GM18867 (cell line): Measurements from ENCODE around the gene SPINT1.

Source experiments
- ATAC-seq: cut with Tn5 transposase; IDR thresholded peaks from one replicate; pipeline ENCODE4 v1.9.1; 2021; ENCODE audit warnings: mild to moderate bottlenecking, moderate library complexity; ENCODE audit not compliant: unreplicated experiment

SPINT1 gene

DNA sequence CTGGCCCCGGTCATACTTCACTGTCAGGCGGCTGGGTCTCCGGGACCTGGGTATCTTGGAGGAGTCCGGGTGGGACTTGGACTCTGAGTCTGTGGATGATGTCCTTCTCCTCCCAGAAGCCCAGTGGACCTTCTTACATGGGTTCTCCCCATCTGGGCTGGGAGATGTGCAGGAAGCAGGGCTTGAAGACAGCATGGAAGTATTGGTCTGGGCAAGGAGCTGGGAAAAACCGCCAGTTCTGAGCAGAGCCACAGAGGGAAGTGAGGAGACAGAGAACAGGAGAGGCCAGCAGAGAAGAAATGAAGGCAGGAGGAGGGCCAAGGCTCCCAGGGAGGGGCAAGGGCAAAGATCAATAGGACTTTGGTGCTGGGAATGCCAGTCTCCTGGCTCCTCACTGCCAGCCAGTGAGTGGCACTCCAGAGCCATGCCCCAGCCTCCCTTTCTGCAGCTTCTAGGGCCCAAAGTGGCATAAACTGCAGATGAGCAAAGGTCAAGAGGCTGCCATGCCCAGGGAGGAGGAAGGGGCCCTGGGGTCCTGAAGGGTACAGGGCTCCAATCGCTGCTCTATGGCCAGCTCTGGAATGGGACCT, 15.3 kb upstream of the SPINT1 start, which contains the start of gene PPP1R14D:
TSS of gene PPP1R14D (minus strand) at position 262 of the 590 bp plus-strand sequence. CDS start at position 195, 67 bp downstream.
- ATAC-seq: no peak

DNA sequence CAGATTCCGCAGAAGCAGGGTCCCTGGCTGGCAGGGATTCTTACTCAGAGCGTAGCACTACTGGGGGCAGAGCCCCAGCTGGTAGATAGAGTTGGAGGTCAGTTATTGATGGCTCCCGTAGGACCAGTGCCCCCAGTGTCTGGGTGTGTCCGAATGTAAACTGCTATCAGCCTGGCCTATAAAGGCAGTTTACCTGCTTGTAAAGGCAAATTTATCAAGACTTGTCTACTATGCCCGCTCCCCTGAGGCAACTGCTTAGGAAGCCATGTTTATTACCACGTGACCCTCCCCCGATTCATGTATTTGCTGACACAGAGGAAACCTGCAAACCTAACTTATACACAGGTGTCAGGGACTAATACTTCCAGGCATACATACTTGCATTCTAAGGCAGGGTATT, 14.7 kb upstream of the SPINT1 start:
- no peak for ATAC-seq

- no peak for ATAC-seq
These were observed 13.0 kb upstream of the SPINT1 start for GRCh38 chr15:40830884-40831283.

GRCh38 chr15:40831861-40832260, 12.0 kb upstream of the SPINT1 start:
- ATAC-seq: no peak

DNA sequence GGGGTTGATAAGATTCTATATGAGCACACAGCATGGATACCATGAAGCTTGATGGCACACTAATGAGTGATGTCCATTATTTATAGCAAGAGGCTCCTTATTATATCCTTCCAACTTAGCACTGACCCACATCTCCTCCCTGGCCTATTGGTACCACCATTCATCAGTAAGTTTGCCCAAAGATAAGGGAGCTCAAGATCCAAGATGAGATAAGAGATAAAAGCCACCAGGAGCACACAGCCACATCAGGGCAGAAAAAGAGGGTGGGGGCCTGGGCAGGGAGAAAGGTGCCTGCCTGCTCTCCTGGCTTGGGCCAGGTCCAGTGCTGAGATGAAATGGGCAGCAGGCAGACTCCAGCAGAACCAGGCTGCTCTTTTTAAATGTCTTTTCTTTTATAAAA, 10.9 kb upstream of the SPINT1 start:
- ATAC-seq: no peak

- no peak for ATAC-seq
These were observed 7.8 kb upstream of the SPINT1 start for GRCh38 chr15:40836020-40836419.

DNA sequence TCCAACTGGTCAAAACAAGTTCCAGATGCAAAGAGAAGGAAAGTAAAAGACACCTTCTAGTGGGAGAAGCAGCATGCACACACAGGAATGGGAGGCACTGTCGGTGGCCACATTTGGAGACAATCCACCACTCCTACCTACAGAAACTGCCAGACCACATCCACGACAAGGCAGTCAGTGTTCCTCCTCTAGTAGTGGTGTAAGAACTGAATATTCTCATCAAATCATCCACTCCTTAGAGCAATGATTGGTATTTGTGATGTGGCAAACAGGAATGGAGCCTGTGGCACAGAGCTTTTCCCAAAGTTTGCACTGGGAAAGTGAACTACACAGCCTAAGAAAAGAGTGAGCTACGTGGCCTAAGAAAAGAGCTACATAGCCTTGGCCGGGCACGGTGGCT, 5.1 kb upstream of the SPINT1 start:
- no peak for ATAC-seq

- ATAC-seq: no peak
These were observed 2.1 kb upstream of the SPINT1 start for GRCh38 chr15:40841741-40842140.

DNA sequence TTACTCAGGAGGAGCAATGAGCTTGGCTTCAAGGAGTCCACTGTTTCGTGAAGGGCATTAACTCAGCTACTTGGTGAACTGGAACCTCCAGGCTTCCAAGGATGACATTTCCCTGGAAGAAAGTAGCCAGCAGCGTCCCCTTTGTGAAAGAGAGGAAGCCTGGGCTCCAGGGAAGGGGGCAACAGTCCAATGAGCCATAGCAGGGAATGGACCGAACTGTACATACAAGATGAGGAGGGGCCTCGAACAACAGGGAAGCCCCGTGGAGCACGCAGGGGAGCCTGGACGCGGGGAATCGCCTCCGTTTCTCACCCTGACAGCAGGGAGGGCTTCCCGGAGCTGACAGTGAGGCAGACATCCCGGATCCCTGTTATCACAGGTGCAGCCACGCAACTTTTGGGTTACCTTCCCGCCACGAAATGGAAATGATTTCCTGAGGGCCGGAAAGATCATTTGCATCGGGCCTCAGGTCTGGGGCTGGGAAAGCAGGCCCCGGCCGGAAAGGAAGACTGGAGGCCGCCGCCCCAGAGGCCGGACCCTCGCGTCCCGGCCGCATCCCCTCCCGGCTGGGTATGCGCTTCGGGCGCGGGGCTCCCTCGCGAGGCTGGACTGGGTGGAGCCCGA, 475 bp upstream of the SPINT1 start:
- no peak for ATAC-seq

GRCh38 chr15:40844696-40845030, 815 bp downstream of the SPINT1 start:
- ATAC-seq: no peak

GRCh38 chr15:40845036-40845435, 1.2 kb downstream of the SPINT1 start:
- no peak for ATAC-seq

DNA sequence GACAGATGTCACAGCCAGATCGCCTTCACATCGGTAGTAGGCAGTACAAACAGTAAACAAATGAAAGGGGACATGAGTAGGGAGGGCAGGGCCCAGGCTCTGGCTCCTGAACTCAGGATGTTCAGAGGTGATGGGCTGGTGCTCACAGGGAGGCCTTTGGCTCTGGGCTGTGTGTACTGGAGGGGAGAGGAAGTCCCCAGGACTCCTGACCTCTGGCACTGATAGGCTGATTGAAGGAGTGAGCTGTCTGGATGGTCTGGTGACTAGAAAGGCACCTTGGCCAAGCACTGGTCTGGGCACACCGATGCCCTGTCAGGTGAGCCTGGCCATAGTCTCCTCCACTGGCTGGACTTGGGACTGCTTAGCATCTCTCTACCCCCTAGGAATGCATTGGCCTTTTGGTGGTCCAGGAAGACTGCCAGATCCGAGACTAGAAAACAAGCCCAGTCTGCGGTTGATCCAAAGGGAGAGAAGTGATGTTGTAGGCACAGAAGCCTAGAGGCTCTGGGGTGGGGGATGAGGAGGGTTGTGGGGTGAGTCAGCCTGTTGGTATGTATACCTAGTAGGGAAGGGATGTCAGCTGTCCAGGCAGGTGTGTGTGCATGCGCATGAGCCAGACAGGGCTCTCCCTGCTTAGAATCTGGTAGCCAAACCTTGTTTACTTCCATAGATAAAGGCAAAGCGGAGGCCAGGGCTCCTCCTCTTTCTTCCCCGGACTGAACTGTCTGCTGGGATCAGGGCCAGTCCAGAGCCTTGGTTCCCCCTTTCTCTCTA, 1.9 kb downstream of the SPINT1 start:
- no peak for ATAC-seq

- no peak for ATAC-seq
These were observed 3.0 kb downstream of the SPINT1 start for GRCh38 chr15:40846841-40847222.

DNA sequence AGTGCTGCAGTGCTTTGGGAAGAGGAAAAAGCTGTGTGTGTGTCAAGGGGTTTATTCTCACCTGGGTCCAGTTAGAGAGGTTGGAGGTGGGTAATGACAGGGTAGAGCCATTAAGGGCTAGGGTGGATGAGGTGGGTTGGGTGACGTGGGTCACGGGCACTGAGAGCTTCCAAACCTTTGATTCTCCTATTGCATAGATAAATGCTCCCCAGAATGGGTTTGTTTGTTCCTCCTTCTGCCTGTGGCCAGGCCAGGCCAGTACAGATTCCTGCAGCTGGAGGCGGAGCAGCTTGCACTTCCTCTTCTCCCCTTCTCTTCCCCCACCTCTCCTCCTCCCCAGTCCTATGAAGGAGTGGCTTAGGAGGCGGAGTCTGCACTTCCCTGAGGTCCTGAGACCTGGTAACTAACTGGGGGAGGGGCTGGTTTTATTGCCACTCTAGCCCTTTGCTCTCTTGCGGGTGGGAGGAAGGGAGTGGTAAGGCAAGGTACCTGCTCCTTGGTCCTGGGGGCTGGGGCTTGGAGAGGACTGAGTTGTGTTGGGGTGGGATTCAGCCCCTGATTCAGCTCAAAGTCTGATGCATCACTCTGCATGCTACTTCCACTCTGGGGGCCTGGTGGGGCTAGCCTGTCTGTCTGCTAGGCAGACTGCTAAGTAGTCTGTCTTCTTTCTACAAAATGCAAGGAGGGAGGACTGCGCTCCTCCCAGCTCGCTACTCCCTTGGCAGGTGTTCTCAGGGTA, 3.5 kb downstream of the SPINT1 start:
- ATAC-seq: no peak

DNA sequence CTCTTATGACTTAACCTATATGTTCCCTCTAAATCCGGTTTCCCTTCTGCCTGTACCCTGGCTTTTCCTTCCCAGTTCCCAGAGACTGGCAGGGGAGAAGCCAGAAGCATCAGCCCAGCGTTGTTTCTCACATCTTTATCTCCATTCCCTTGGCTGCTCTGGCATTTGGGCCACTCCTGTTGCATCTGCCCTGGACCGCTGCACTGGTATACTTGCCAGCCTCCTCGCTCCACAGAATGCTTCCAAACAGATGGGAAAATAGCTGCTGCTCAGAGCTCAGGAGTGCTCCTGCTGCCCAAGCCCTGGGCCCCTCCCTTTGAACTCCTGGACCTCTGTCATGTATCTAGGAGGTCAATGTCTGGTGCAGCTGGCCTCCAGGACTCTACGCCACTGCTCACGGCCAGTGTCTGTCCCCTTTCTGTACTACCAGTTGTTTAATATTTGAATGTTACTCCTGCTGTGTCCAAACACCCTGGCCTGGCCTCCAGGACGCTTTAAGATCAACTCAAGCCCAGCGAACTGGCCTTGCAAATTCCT, 6.8 kb downstream of the SPINT1 start:
- no peak for ATAC-seq

GRCh38 chr15:40852529-40852928, 8.7 kb downstream of the SPINT1 start:
- no peak for ATAC-seq

GRCh38 chr15:40853241-40853890, 9.5 kb downstream of the SPINT1 start:
- ATAC-seq: no peak

GRCh38 chr15:40854161-40854560, 10.3 kb downstream of the SPINT1 start:
- ATAC-seq: no peak

- no peak for ATAC-seq
These were observed 11.9 kb downstream of the SPINT1 start for GRCh38 chr15:40855706-40856234.

DNA sequence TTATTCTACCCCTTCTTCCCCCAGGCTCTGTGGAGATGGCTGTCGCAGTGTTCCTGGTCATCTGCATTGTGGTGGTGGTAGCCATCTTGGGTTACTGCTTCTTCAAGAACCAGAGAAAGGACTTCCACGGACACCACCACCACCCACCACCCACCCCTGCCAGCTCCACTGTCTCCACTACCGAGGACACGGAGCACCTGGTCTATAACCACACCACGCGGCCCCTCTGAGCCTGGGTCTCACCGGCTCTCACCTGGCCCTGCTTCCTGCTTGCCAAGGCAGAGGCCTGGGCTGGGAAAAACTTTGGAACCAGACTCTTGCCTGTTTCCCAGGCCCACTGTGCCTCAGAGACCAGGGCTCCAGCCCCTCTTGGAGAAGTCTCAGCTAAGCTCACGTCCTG, 12.9 kb downstream of the SPINT1 start:
- no peak for ATAC-seq
